Upper lobe of left lung (tissue), 4 donors: Measurements from ENCODE around the gene USP33.

ENCODE experiments used
- POLR2A ChIP-seq, 4 donors: fragments of 450-650 bp; IDR thresholded peaks; one replicate each; pipeline ENCODE4 v1.5.1; 2016 to 2017; ENCODE audit warnings: antibody characterized with exemption in 4 of 4, mild to moderate bottlenecking in 2 of 4
- POLR2AphosphoS5 ChIP-seq, 2 donors: sonication (generic); formaldehyde crosslinking; IDR thresholded peaks; one replicate each; pipeline ENCODE4 v1.5.1; 2017; ENCODE audit warnings: antibody characterized with exemption in 2 of 2
- TF ChIP-seq, protein P1 (sequence below), 6 experiments: fragments of 450-650 bp in 4 of 6; fragments of 200-600 bp in 2 of 6; sonication (generic) in 2 of 6; IDR thresholded peaks; one replicate each; pipeline ENCODE4 v1.5.1; 2016 to 2019; ENCODE audit warnings: antibody characterized with exemption in 6 of 6

DNA sequence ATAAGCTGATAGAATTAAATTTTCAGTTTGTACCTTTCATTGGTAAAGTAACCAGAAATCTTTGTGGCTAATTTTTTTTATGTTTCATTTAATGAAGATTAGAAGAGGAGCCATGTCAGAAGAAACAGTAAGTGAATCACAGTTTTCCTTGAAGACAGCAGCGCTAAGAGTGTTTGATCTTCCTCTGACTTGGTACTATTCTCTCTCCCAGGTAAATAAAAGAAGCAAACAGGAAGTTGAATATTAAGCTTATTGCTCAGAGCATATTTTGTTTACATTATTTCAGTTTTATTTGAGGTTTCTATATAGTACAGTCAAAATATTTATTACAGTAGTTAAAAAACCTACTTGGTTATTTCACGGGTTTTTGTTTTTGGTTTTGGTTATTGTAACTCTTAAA, 23.5 kb upstream of the USP33 start:
- TF ChIP-seq, protein P1, sequence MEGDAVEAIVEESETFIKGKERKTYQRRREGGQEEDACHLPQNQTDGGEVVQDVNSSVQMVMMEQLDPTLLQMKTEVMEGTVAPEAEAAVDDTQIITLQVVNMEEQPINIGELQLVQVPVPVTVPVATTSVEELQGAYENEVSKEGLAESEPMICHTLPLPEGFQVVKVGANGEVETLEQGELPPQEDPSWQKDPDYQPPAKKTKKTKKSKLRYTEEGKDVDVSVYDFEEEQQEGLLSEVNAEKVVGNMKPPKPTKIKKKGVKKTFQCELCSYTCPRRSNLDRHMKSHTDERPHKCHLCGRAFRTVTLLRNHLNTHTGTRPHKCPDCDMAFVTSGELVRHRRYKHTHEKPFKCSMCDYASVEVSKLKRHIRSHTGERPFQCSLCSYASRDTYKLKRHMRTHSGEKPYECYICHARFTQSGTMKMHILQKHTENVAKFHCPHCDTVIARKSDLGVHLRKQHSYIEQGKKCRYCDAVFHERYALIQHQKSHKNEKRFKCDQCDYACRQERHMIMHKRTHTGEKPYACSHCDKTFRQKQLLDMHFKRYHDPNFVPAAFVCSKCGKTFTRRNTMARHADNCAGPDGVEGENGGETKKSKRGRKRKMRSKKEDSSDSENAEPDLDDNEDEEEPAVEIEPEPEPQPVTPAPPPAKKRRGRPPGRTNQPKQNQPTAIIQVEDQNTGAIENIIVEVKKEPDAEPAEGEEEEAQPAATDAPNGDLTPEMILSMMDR (IDR thresholded peaks at IDR 0.05) = no peak
- no peak for TF ChIP-seq POLR2A (IDR thresholded peaks at IDR 0.05)
- TF ChIP-seq POLR2AphosphoS5 (IDR thresholded peaks at IDR 0.05) = no peak
